GM21360 (cell line): ENCODE measurements around the gene MYO9B.
A peak's percentile ranks its signal among the peaks of the same experiment; 100 is the strongest.
"Not testable (repeated sequence)": the region's sequence is repeated elsewhere in the genome, so short reads cannot be mapped to it uniquely, and the experiment has no call there.

Source experiments
- ATAC-seq: cut with Tn5 transposase; IDR thresholded peaks from one replicate; pipeline ENCODE4 v1.9.1; 2021; ENCODE audit warnings: mild to moderate bottlenecking, moderate library complexity; ENCODE audit not compliant: unreplicated experiment

Gene MYO9B

DNA sequence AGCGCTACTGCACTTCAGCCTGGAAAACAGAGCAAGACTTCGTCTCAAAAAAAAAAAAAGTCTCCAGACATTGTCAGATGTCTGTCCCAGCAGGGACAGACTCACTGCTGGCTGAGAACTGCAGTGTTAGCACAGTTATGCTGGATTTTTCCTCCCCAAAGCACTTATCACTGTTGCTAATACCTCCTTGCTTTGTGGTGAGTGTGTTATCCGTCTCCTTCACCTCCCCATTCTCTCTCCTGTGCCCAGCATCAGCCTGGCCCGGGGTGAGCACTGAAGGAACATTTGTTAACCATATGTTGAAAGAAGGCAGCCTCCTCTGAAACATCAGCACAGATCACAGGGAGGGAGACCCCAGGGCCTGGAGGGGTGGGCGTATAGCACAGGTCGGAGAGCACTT, 11.3 kb downstream of the MYO9B start:
- ATAC-seq: no peak

DNA sequence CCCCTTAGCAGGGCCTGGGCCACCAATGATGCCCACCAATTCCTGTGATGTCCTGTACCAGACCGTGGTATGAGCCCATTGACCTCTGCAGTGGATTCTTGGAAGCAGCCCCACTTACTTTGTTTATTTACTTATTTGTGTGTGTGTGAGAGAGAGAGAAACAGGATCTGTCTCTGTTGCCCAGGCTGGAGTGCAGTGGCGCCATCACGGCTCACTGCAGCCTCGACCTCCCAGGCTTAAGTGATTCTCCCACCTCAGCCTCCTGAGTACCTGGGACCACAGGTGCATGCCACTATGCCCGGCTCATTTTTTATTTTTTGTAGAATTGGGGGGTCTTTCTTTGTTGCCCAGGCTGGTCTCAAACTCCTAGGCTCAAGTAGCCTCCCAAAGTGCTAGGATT, 13.0 kb downstream of the MYO9B start:
- ATAC-seq: no peak

DNA sequence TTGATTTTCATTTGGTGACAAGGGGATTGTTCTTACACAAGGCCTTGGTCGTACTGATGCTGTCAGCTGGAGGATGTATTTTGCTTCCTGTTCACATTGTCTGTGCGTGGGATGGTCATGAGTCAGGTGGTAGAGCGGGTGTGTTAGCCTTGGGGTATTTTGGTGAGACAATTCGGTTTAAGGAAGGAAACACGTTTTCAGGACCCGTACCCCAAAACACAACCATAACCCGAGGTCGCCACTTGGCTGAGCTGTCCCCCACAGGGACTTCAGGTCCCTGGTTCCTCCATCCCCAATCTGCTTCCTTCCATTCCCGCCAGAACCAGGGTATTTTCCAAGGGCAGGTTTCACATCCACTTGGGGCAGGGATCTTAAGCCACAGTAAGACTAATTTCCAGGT, 15.0 kb downstream of the MYO9B start:
- no peak for ATAC-seq

DNA sequence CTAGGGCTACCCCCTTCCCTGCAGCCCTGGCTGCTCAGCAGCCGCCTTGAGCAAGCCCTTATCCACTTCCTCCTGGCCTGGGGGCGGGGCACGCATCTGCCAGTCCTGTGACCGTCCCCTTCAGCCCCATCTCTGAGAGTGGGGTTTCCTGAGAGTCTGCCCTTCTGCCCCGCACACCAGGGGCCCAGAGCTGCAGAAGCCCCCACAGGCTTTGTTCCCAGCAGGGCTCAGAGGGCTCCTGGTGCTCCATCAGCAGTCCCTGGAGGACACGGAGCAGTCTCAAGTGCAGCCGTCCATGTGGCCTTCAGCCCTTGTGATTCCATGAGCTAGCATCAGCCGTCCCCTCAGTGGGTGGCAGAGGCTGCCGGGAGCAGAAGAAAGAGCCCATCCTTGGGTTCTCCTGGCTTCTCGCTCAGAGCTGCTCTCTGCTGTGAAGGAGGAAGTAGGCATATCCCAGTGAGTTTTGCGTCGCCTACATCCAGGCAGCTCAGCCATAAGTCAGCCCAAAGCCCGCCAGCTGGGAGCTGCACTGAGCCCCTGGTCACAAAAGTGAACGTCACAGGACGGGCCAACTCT, 16.3 kb downstream of the MYO9B start:
- no peak for ATAC-seq

DNA sequence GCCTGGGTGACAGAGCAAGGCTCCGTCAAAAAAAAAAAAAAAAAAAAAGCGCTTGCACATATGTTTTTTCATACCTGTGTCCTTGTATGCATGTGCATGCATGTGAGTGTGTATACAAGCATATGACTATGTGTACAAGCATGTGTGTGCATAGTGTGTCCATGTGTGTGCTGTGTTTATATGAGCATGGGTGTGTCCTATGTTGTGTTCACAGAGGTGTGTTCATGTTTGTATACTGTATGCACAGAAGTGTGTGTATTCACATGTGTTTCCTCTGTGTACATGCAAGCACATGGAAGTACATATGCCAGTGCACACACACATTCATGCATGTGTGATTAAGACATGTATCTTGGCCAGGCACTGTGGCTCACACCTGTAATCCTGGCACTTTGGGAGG, 17.1 kb downstream of the MYO9B start:
- ATAC-seq: no peak

DNA sequence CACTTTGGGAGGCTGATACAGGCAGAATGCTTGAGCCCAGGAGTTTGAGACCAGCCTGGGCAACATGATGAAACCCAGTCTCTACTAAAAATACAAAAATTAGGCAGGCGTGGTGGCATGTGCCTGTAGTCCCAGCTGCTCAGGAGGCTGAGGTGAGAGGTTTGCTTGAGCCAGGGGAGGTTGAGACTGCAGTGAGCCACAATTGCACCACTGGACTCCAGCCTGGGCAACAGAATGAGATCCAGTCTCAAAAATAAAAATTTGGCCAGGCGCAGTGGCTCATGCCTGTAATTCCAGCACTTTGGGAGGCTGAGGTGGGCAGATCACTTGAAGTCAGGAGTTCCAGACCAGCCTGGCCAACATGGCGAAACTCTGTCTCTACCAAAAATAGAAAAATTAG, 19.1 kb downstream of the MYO9B start:
- ATAC-seq: not testable (repeated sequence)

DNA sequence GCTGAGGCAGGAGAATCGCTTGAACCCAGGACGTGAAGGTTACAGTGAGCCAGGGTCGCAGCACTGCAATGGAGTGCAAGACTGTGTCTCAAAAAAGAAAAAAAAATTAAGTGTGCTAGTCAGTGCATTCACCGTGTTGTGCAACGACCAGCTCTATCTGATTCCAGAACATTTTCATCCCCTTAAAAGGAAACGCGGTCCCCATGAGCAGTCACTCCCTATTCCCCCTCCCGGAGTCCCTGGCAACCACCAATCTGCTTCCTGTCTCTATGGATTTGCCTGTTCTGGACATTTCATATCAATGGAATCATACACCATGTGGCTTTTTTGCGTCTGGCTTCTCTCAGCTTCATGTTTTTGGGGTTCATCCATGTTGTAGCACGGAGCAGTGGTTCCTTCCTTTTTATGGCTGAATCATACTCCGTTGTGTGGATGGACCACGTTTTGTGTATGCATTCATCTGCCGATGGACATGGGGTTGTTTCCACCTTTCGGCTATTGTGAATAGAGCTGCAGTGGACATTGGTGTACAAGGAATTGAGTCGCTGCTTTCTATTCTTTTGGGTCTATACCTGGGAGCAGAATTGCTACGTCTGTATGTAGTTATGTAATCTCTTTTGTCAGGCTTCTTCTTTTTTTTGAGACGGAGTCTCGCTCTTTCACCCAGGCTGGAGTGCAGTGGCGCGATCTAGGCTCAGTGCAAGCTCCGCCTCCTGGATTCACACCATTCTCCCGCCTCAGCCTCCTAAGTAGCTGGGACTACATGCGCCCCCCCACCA, 19.8 kb downstream of the MYO9B start:
- ATAC-seq: no peak

DNA sequence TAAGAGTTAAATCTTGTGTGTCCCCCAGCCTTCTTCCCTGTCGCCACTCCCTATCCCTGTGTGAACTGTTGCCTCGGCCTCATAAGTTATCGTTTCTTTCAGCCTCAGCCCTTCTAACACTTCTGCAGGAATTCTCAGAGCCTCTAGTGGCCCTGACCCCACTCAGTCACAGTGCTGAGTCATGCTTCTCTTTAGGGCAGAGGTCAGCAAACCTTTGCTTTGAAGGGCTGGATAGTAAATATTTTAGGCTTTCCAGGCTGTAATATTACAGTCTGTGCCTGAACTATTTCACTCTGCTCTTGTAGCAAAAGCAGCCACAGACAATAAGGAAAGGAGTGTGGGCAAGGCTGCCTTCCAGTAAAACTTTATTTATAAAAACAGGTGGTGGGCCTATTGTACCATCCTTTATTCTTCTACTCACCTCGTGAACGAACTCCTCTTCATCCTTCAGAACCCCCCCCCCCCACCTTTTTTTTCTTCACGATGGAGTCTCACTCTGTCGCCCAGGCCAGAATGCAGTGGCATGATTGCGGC, 22.1 kb downstream of the MYO9B start:
- no peak for ATAC-seq

DNA sequence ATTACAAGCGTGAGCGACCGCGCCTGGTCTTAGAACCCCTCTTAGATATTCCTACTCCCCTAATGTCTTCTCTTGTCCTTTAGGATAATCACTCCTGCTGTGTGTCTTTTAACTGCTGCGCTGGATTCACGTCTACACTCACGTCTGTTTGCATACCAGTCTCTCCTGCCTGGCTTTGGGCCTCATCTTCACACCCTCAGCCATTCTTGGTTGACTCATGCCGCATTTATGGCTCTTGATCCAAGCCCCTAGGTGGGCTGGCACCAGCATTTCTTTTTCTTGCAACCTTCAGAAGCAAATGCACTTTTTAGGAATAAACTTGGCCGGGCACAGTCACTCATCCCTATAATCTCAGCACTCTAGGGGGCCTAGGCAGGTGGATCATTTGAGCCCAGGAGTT, 22.7 kb downstream of the MYO9B start:
- ATAC-seq: no peak

DNA sequence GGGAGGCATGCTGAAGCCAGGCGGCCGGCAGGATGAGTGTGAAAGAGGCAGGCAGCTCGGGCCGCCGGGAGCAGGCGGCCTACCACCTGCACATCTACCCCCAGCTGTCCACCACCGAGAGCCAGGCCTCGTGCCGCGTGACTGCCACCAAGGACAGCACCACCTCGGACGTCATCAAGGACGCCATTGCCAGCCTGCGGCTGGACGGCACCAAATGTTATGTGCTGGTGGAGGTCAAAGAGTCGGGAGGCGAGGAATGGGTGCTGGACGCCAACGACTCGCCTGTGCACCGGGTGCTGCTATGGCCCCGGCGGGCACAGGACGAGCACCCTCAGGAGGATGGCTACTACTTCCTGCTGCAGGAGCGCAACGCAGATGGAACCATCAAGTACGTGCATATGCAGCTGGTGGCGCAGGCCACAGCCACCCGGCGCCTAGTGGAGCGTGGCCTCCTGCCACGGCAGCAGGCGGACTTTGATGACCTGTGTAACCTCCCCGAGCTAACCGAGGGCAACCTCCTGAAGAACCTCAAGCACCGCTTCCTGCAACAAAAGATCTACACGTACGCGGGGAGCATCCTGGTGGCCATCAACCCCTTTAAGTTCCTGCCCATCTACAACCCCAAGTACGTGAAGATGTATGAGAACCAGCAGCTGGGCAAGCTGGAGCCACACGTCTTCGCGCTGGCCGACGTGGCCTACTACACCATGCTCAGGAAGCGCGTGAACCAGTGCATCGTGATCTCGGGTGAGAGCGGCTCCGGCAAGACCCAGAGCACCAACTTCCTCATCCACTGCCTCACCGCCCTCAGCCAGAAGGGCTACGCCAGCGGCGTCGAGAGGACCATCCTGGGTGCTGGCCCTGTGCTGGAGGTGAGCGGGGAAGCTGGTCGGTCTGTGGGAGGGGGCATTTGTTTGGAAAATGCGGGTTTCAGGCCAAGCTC, 26.4 kb downstream of the MYO9B start:
- ATAC-seq: no peak

DNA sequence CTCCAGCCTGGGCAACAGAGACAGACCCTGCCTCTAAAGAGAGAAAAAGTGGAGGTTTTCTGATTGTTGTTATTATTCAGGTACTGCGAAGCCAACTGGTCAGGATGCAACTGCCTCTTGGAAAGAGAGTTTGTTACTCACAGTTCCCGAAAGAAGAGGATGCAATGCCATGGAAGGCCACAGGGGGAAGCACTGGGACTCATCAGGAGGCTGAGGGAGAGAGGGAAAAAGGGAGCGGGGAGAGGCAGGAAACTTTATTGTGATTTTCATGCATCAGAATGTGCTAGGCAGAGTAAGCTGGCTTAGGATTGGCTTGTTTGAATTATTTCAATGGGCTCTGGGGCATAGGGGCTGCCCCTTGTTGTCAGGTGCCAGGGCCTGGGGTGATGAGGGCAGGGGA, 27.6 kb downstream of the MYO9B start:
- no peak for ATAC-seq

DNA sequence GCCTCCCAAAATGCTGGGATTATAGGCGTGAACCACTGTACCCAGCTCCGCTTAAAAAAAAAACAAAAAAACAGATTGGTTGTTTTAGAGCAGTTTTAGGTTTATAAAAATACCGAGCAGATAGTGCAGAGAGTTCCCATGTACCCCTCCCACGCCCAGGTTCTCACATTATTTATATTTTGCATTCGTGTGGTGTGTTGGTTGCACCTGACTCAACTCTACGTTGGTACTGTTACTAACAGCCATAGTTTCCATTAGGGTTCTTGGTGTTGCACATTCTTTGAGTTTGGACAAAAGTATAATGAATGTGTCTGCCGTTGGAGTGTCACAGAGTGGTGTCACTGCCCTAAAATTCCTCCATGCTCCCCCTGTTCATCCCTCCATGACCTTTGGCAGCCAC, 29.1 kb downstream of the MYO9B start:
- ATAC-seq: no peak

DNA sequence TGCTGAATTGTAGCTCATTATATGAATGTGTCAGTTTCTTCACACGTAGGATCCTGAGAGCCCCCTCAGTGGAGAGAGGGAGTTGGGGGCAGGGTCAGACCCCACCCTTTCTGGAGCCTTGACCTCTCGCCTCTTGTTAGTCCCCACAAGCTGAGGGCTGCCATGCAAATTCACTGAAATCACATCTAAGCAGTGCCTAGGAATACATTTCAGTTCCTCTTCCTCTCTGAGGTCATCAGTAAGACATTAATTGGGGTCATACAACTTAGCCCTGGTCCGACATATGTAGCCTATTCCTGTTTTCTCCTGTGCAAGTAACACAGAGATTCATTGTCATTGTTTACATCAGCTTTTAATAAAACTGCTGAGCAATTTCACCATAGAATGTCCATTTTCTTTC, 30.0 kb downstream of the MYO9B start:
- ATAC-seq: no peak

DNA sequence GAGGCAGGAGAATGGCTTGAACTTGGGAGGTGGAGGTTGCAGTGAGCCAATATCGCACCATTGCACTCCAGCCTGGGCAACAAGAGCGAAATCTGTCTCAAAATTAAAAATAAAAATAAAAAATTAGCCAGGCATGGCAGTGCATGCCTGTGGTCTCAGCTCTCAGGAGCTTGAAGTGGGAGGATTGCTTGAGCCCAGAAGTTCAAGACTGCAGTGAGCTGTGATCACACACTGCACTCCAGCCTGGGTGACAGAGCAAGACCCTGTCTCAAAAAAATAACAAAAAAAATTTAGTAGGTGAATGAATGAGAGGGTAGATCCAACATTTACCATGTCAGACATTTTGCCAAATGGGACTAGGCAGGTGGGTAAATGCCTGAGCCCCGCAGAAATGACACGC, 31.4 kb downstream of the MYO9B start:
- not testable (repeated sequence) for ATAC-seq

DNA sequence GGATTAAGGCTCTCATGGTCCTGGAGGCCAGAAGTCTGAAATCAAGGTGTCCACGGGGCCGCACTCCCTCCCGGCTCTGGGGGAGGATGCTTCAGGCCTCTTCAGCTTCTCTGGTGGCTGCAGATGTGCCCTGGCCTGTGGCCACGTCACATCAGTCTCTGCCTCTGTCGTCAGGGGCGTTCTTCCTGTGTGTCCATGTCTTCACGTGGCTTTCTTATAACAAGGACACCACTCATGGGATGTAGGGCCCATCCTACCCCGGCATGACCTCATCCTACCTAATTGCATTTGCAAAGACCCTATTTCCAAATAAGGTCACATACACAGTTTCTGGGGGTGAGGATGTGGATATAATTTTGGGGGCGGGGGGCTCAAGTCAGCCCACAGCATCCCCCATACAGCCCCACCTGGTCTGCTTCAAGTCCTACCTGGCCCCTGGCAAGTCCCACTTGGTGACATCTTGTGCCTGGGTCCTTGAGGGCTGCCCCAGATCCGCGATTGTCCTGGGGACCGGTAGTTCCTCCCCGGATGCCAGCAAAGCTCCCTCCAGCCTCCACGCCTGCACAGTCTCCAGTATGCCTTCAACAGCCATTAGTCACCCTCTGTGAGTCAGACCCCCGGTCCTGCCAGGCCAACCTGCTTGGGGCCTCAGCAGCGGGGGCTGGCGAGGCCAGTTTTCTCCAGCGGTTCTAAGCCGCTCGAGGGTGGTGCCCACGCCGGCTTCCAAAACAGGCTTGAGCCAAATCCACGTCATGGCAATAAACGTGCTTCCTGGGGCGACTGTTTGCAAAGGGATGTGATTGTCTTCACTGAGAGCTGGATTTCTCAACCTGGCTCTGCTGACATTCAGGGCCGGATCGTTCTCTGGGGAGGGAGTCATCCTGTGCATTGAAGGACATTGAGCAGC, 32.2 kb downstream of the MYO9B start:
- ATAC-seq: no peak

DNA sequence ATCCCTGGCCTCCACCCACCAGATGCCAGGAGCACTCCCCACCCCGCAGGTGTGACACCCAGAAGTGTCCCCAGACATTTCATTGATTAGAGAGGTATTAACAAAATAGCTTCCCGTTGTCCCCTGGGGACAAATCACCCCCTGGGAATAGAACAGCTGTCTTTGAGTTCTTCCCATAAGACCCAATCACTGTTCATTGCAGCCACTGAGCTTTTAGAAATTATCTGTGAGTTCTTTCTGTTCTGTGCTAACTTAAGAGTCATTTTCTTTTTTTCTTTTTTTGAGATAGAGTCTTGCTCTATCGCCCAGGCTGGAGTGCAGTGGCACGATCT, 32.8 kb downstream of the MYO9B start:
- ATAC-seq: no peak

DNA sequence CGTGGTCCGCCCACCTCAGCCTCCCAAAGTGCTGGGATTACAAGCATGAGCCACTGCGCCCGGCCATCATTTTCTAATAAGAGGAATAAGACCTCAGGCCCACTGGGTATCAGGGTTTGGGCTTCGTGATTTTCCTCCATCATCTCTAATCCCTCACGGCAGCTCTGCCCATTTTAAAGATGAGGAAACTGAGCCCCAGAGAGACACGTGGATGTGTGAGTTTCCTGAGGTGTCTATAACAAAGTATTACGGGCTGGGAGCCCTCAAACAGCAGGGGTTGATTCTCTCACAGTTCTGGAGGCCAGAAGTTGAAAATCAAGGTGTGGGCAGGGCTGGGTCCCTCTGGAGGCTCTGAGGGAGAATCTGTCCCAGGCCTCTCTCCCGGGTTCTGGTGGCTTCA, 33.7 kb downstream of the MYO9B start:
- no peak for ATAC-seq

DNA sequence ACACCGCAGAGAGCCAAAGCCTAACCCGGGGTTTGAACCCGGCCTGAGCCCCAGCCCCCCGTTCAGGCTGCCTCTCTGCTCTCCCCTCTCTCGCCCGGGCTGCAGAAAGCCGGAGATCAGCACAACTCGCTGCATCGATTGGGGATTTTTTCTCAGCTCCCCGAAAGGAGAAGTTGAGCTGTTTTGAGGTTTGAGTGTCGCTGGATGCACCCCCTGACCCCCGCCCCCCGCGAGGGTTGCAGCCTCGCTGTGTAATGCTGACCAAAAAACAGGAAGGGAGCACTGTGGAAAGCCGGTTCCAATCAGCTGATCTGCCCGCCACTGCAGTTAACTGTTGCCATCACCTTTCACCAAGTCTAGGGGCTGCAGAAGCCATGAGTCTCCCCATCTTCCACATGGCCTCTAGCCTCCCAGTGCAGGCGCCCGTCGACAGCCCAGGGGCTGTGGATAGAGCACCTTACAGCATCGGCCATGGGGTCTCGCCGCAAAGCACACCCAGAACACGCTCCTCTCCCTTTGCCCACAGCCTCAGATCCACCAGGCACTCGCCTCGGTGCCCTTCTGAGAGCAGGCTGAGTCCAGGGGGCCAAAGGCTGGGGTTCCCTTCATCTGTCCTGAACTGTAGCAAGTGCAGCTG, 34.5 kb downstream of the MYO9B start:
- ATAC-seq: peak; percentile 47

DNA sequence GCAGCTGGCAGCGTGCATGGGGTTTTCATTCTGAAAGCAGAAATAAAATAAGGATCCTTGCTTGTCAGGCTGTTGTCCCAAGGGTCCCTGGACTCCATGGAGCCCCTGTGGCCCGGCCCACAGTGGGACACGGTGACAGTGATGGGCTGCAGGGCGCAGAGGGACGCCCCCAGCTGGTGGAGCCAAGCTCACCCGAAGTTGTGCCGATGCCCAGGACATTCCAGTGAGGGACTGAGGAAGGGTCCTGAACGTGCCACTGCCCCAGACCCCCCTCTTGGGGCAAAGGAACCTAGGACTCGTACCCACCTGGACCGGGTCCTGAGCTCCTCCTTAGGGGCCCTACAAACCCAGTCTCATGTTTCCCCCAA, 35.0 kb downstream of the MYO9B start:
- ATAC-seq: no peak

DNA sequence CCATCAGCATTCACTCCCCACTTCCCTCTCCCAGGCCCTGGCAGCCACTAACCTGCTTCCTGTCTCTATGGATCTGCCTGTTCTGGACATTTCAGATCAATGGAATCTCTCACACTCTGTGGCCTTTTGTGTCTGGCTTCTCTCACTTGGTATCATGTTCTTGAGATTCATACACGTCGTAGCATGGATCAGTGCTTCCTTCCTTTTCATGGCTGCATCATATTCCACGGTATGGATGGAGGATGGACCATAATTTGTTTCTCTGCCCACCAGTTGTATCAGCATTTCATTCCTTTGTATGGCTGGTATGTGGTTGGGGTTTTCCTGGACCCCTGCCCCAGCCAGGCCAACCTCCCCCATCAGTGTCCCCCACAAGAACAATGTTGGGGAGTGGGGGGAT, 36.2 kb downstream of the MYO9B start:
- no peak for ATAC-seq
